ENCODE data around the gene MCCC2. TPM values are rescaled to one million over a fixed set of nuclear protein-coding genes. Genes with fewer than 3 reads are reported as not detected.

Gene MCCC2
- total and polyA plus RNA-seq, 10 donors, result 15.3 to 48.8 (median 31.6) TPM

DNA sequence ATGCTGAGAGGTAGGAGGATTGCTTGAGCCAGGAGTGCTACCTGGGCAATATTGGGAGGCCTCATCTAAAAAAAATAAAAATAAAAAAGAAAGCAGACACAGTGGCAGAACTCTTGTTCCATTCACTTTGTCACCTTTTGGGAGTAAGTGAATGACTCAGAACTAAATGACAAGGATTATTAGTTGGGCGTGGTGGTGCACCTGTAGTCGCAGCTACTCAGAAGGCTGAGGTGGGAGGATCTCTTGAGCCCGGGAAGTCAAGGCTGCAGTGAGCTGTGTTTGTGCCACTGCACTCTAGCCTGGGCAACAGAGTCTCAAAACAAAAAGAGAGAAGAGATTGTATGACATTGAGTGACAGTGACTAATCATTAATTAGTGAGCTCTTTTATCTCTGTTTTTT lies 34.1 kb downstream of the MCCC2 start:
- TF ChIP-seq CTCF (IDR thresholded peaks at IDR 0.05 in 8 of 11, conservative IDR thresholded peaks at IDR 0.05 in 3 of 11) (no peak), POLR2AphosphoS5 (IDR thresholded peaks at IDR 0.05) (no peak), POLR2A (IDR thresholded peaks at IDR 0.05) (no peak)
- no peak overlapping the region for H3K4me3 ChIP-seq
- no peak for DNase-seq
- H3K27me3 ChIP-seq (replicated peaks in 1 of 7), result no peaks in the 10 kb centered on the region
- H3K36me3 ChIP-seq, result peaks cover 0 to 91% (median 24%) of the 10 kb centered on the region in 6 donors
- intact Hi-C loops (cut with DNase I; ENCODE audit: low total_unique reads), result no loop called here
- H3K4me1 ChIP-seq, result no peaks in the 10 kb centered on the region
- WGBS, 5 donors, result 83 to 93% (median 89%) methylated on average over 3 of the region's 3 CpGs
- H3K9me3 ChIP-seq, result no peaks in the 10 kb centered on the region
- H3K27ac ChIP-seq, result no peak overlapping the region

- H3K36me3 ChIP-seq, result peaks cover 0 to 91% (median 20%) of the 10 kb centered on the region in 6 donors
- H3K4me1 ChIP-seq, result no peaks in the 10 kb centered on the region
- no peak for TF ChIP-seq CTCF (IDR thresholded peaks at IDR 0.05 in 8 of 11, conservative IDR thresholded peaks at IDR 0.05 in 3 of 11)
- TF ChIP-seq POLR2A (IDR thresholded peaks at IDR 0.05), result no peak
- no peak for TF ChIP-seq POLR2AphosphoS5 (IDR thresholded peaks at IDR 0.05)
- no peak for DNase-seq
- no peaks in the 10 kb centered on the region for H3K27me3 ChIP-seq (replicated peaks in 1 of 7)
- 78 to 96% (median 88%) methylated on average over 2 of the region's 2 CpGs for WGBS, 5 donors
- H3K9me3 ChIP-seq, result no peaks in the 10 kb centered on the region
- H3K4me3 ChIP-seq, result no peak overlapping the region
- no peak overlapping the region for H3K27ac ChIP-seq
- intact Hi-C loops (cut with DNase I; ENCODE audit: low total_unique reads), result no loop called here
Observed at GRCh38 chr5:71621741-71622140, 34.6 kb downstream of the MCCC2 start.

- Histone ChIP-seq H3K27me3 (replicated peaks in 1 of 7) (no peaks in the 10 kb centered on the region), H3K4me3 (no peak overlapping the region), H3K9me3 (peaks cover 0 to 6% (median 0%) of the 10 kb centered on the region in 8 donors), H3K36me3 (peaks cover 0 to 89% (median 15%) of the 10 kb centered on the region in 6 donors), H3K27ac (no peak overlapping the region), H3K4me1 (no peaks in the 10 kb centered on the region)
- no peak for DNase-seq
- 90 to 94% (median 94%) methylated on average over 10 of the region's 10 CpGs for WGBS, 5 donors
- TF ChIP-seq POLR2AphosphoS5 (IDR thresholded peaks at IDR 0.05) (no peak), POLR2A (IDR thresholded peaks at IDR 0.05) (no peak), CTCF (IDR thresholded peaks at IDR 0.05 in 8 of 11, conservative IDR thresholded peaks at IDR 0.05 in 3 of 11) (no peak)
- intact Hi-C loops (cut with DNase I; ENCODE audit: low total_unique reads), result no loop called here
Observed at GRCh38 chr5:71623221-71623794, 36.2 kb downstream of the MCCC2 start.

DNA sequence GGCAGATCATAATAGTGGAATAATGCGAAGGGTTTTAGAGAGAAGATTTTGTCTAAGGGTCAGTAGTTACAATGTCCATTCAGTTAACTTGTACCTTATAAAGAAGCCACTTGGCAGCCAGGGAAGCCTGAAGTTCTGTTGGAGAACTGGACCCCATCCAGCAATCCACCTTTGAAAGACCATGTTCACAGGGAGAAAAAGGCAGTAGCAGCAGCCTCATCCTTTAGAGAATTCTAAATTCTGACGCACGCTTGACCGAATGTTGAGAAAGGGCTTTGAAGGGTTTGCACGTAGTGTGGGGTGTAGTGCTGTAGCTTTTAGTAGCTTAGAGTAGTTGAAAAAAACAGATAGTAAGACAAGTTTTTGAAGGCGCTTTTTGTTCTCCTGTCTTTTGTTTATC lies 42.8 kb downstream of the MCCC2 start:
- Histone ChIP-seq H3K4me3 (no peak overlapping the region), H3K9me3 (peaks cover 0 to 6% (median 0%) of the 10 kb centered on the region in 8 donors), H3K36me3 (peaks cover 0 to 66% (median 19%) of the 10 kb centered on the region in 6 donors), H3K4me1 (no peaks in the 10 kb centered on the region), H3K27me3 (replicated peaks in 1 of 7) (no peaks in the 10 kb centered on the region), H3K27ac (no peak overlapping the region)
- intact Hi-C loops (cut with DNase I; ENCODE audit: low total_unique reads), result no loop called here
- TF ChIP-seq POLR2A (IDR thresholded peaks at IDR 0.05), result no peak
- TF ChIP-seq CTCF (IDR thresholded peaks at IDR 0.05 in 8 of 11, conservative IDR thresholded peaks at IDR 0.05 in 3 of 11), result no peak
- no peak for TF ChIP-seq POLR2AphosphoS5 (IDR thresholded peaks at IDR 0.05)
- no peak for DNase-seq
- WGBS, 5 donors, result 94 to 98% (median 95%) methylated on average over 6 of the region's 6 CpGs

Measured in spleen (tissue), 11 donors.